ENCODE data around the gene CLDND2.

Gene CLDND2

GRCh38 chr19:51327066-51328001 lies 41.5 kb downstream of the CLDND2 start:
- DNase-seq = peak; percentile 88

GRCh38 chr19:51326216-51327065 lies 42.4 kb downstream of the CLDND2 start:
- no peak for DNase-seq

- no peak for DNase-seq
These were observed 43.4 kb downstream of the CLDND2 start for GRCh38 chr19:51325161-51325976.

GRCh38 chr19:51324167-51324481 lies 44.7 kb downstream of the CLDND2 start:
- DNase-seq = no peak

- DNase-seq = peak; percentile 54
These were observed 45.2 kb downstream of the CLDND2 start for GRCh38 chr19:51323481-51324166.

- no peak for DNase-seq
These were observed 47.0 kb downstream of the CLDND2 start for GRCh38 chr19:51321799-51322198.

- peak; percentile 85 for DNase-seq
These were observed 48.5 kb downstream of the CLDND2 start for GRCh38 chr19:51320280-51320657.

- DNase-seq = peak; percentile 74
These were observed 49.0 kb downstream of the CLDND2 start for GRCh38 chr19:51319649-51320279.

- peak; percentile 90 for DNase-seq
These were observed 49.8 kb downstream of the CLDND2 start for GRCh38 chr19:51318687-51319648.

GRCh38 chr19:51317968-51318367 lies 50.8 kb downstream of the CLDND2 start:
- no peak for DNase-seq

- no peak for DNase-seq
These were observed 51.4 kb downstream of the CLDND2 start for GRCh38 chr19:51317376-51317775.
